Endothelial cell of hepatic sinusoid (primary cell): ENCODE measurements around the gene PCTP.

ENCODE experiments used
- in situ Hi-C: cut with HindIII; loops from 2 replicates; pipeline ENCODE4 v1.10.0; 2017; ENCODE audit warnings: low sequenced_read_pairs

PCTP gene

DNA sequence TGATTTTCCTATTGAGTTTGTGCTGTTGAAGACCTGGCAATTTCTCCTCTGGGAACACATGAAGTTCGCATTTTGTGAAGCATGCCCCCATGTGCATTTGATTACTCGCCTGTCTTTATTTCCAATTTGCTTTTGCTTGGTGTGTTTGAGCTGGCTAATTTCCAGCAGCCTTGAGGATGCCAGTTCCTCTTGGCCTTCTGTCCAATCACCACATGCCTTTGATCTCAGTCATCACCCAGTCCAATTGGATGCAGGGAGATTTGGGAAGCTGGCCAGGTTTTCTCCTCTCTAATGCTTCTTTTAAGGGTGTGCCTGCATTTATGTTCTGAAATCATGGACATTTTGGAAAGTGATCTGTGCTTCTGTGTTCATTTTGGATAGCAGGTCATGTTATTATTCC is 24.4 kb upstream of the PCTP start:
- in situ Hi-C loops: no loop called here

GRCh38 chr17:55727275-55727674 is 23.6 kb upstream of the PCTP start:
- in situ Hi-C loops: no loop called here

DNA sequence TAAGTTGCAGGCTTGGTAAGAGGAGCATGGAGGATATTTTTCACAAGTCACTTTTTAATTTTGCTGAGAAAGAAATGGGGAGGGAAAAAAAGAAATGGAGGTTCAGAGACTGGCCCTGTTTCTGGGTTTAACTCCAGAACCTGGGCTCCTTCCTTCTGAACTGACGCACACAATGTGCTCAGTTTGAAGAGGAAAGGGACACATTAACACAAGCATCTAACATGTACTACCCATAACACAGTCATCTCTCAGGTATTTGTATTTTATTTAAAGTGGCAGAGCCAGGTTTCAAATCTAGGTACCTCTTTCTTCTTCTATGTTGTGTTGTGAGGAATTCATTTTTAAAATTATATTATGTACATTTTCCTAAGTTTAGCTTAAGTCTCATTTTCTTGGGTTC is 22.9 kb upstream of the PCTP start:
- in situ Hi-C loops: no loop called here

DNA sequence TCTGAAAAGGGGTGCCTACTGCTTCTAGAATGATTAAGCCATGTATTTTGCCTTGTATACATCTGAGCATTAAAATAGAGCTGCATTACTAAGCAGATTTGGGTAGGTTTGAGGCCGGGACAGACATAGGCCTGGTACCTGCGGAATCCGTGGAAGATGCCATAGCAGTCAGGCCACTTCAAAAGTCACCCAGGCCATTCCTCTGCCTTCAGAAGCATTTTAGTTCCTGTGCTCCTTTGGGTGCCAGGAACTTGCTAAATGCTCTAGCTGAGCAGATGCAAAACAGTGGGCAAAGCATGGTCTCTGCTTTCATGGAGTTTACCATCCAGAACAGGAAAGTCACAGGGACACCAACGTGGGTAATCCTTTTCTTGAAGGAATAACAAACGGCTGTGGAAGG is 22.5 kb upstream of the PCTP start:
- in situ Hi-C loops: no loop called here

DNA sequence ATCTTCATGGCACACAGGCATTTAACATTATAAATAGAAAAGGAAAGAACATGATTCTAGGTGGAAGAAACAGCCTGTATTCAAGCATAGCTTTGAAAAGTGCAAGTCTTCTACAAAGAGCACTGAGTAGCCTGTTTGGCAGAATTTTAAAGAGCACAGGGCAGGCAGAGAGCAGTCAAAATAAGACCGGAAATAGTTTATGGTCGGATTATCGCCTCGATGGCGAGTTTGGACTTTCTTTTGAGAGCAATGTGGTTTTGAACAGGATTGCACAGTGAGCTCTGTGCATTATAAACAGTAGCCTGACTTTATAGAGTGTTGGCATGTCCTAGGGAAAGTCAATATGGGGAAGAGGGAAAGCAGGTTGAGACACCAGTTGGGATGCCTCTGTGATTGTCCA is 22.0 kb upstream of the PCTP start:
- in situ Hi-C loops: no loop called here

DNA sequence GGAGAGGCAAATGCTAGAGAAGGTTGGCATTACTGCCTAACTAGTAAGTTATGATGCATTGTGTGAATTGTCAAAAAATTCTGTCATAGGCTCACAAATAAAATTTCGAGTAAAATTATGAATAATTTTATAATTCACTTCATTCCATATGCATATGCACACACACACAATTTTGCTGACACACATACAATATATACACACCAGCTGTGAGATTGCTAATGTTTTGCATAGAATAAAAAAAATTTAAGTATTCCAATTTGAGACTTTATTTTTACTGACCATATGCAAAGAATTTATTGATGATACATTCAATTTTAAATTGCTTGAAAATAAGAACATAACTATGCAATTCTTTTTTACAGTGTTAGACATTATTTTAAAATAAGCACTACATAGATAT is 21.4 kb upstream of the PCTP start:
- in situ Hi-C loops: no loop called here

- in situ Hi-C loops: no loop called here
These were observed 20.5 kb upstream of the PCTP start for GRCh38 chr17:55730380-55730779.

- in situ Hi-C loops: no loop called here
These were observed 20.0 kb upstream of the PCTP start for GRCh38 chr17:55730808-55731207.

DNA sequence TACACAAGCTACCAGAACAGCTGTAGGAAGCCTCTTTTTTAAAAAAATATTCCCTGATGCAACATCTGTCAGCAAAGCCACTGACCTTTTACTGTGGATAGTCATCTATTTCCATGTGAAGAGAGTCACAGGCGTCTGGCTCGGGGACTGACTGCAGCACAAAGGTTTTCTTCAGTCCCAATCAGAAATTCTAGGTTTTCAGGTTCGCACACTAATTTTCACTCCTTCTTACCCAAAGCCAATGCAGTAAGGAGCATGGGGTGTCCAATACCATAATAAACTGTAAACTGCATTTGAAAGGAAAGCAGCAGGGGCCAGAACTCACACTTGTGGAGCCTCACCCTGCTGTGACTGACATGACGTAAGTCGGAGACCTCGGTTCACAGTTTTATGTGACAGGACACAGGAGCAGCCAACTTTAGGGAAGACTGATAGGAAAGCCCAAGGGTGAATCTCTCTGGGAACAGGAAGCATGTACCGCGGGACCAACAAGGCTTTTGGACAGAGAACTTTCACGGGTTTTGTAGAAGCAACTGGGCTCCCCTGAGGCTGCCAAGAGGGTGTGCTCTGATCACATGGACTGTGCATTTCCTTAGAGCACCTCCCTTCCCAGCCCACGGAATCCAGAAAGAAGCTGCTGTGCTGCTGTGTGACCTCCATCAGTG is 19.1 kb upstream of the PCTP start:
- in situ Hi-C loops: no loop called here

DNA sequence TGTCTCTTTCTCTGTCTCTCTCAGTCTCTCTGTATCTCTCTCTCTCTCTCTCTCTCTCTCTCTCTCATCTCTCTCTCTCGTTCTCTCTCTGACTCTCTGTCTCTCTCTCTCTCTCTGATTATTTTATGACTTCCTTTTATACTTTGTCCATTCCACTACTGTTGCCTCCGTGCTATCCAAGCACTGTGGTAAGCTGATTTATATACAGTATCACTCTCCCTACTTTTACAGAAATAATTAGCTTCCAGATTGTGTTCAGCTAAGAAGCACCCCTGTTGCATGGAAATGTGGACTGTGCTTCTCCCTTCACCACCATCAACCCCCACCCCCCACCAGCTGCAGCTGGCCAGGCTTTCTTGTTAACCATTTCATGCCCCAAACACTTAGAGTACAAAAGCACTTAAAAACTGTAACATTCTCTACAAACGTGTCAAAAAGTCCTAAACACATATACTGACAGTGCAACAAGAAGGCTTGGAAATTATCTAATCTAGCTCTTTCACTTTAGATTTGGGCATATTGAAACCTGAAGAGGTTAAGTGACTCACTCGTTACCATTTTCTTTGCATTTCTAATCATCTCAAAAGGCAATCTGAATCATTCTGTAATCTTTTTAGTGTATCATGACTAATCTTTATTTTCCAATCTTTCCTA is 16.6 kb upstream of the PCTP start:
- in situ Hi-C loops: no loop called here

GRCh38 chr17:55735731-55736405 is 15.0 kb upstream of the PCTP start:
- in situ Hi-C loops: no loop called here

- in situ Hi-C loops: no loop called here
These were observed 12.8 kb upstream of the PCTP start for GRCh38 chr17:55737976-55738501.

- in situ Hi-C loops: no loop called here
These were observed 10.1 kb upstream of the PCTP start for GRCh38 chr17:55740511-55741355.

DNA sequence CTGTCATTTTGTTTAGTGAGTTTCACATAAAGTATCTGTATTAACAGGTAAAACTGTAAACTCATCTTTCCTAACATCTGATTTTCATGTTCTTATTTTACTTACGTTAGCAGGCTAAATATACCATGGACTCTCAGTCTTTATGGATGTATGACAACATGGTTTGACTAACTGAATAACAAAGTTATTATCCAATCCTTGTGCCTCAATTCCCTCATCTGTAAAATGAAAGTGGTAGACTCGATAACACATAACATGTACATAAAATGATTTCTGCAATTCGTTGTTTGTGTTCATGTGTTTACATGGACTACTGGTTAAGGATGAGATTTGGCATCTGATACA is 9.5 kb upstream of the PCTP start:
- in situ Hi-C loops: no loop called here

DNA sequence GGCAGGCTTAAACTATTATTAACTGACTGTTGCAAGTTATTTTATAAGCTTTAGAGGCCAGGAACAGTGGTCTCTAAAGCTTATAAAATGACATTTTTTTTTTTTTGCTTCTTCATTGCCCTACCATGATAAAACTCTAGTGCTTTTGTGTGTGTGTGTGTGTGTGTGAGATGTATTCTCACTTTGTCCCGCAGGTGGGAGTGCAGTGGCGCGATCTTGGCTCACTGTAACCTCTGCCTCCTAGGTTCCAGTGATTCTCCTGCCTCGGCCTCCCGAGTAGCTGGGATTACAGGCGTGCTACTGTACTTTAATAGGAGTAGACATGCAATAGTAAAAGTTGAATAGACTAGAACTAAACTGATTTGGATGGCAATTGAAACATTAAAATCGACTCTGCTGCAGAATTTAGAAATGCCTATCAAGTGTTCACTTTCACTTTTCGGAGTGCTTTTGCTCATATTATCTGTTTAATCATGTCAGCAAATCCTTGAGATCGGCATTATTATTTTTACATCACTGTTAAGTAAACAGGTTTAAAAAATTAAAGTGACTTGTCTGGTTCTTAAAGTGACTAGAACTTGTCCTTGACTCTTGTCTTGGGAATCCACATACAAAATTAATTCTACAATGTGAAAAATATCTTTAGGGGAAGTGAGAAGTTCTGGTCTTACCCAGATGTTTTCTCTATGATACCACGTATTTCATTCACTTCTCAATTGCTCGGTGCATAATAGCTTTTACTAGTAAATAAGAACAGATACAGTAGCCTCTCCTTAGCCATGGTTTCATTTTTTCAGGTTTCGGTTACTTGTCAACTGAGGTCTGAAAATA is 8.4 kb upstream of the PCTP start:
- in situ Hi-C loops: no loop called here

DNA sequence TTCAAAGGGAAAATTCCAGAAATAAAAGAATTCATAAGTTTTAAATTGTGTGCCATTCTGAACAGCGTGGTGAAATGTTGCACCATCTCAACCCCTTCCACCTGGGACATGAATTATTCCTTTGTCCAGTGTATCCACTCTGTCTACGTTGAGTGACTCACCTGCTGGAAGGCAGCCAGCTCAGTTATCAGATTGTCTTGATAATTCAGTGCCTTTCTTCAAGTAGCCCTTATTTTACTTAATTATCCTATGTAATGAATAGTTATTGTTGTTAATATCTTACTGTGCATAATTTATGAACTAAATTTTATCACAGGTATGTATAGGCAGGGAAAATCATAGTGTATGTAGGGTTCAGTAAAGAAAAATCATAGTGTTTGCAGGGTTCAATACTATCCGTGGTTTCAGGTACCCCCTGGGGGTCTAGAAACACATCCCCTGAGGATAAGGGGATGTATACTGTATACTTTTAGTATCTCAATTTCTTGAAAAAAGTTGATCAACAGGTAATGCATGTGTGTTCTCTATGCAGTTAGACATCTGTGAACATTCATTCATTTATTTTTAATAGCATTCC is 7.7 kb upstream of the PCTP start:
- in situ Hi-C loops: no loop called here

GRCh38 chr17:55745258-55745657 is 5.6 kb upstream of the PCTP start:
- in situ Hi-C loops: no loop called here

- in situ Hi-C loops: no loop called here
These were observed 4.4 kb upstream of the PCTP start for GRCh38 chr17:55746466-55746865.

GRCh38 chr17:55747209-55747608 is 3.6 kb upstream of the PCTP start:
- in situ Hi-C loops: no loop called here

GRCh38 chr17:55748841-55749240 is 2.0 kb upstream of the PCTP start:
- in situ Hi-C loops: no loop called here
